Liver (tissue), 3 donors: ENCODE data around the gene MAPRE3.
A peak's percentile ranks its signal among the peaks of the same experiment; 100 is the strongest.

ENCODE experiments used
- FOXA1 ChIP-seq: IDR thresholded peaks from 2 replicates; pipeline ENCODE4 v1.6.1; 2016; ENCODE audit warnings: antibody characterized with exemption
- GABPA ChIP-seq, 2 donors: IDR thresholded peaks in 1 of 2; conservative IDR thresholded peaks in 1 of 2; 2 replicates each; pipeline ENCODE4 v1.6.1; 2016; ENCODE audit warnings: antibody characterized with exemption in 2 of 2, mild to moderate bottlenecking in 1 of 2, moderate library complexity in 1 of 2
- HNF4A ChIP-seq, 2 donors: conservative IDR thresholded peaks; 2 replicates each; pipeline ENCODE4 v1.6.1; 2016; ENCODE audit warnings: antibody characterized with exemption in 2 of 2, mild to moderate bottlenecking in 2 of 2
- JUND ChIP-seq, 2 donors: IDR thresholded peaks; 2 replicates each; pipeline ENCODE4 v1.6.1; 2016; ENCODE audit warnings: antibody characterized with exemption in 2 of 2
- RXRA ChIP-seq, 2 donors: IDR thresholded peaks; 2 replicates each; pipeline ENCODE4 v1.6.1; 2017 to 2018; ENCODE audit warnings: antibody characterized with exemption in 2 of 2, mild to moderate bottlenecking in 1 of 2
- SP1 ChIP-seq: IDR thresholded peaks from 2 replicates; pipeline ENCODE4 v1.6.1; 2018; ENCODE audit warnings: antibody characterized with exemption, mild to moderate bottlenecking
- TAF1 ChIP-seq: conservative IDR thresholded peaks from 2 replicates; pipeline ENCODE4 v1.6.1; 2016; ENCODE audit warnings: antibody characterized with exemption, mild to moderate bottlenecking
- TF ChIP-seq, protein P1 (sequence below): fragments of 150-350 bp; IDR thresholded peaks from 2 replicates; pipeline ENCODE4 v1.5.1; 2017; ENCODE audit warnings: improper control_type of control experiment, low read depth, low read length; ENCODE audit not compliant: missing input control
- TF ChIP-seq, protein P2 (sequence below): IDR thresholded peaks from 2 replicates; pipeline ENCODE4 v1.6.1; 2016; ENCODE audit warnings: antibody characterized with exemption, mild to moderate bottlenecking
- TF ChIP-seq, protein P3 (sequence below): IDR thresholded peaks from 2 replicates; pipeline ENCODE4 v1.6.1; 2016; ENCODE audit warnings: antibody characterized with exemption
- TF ChIP-seq, protein P4 (sequence below): IDR thresholded peaks from 2 replicates; pipeline ENCODE4 v1.6.1; 2016; ENCODE audit warnings: antibody characterized with exemption
- donor health status: healthy.
- donor health status: healthy.

DNA sequence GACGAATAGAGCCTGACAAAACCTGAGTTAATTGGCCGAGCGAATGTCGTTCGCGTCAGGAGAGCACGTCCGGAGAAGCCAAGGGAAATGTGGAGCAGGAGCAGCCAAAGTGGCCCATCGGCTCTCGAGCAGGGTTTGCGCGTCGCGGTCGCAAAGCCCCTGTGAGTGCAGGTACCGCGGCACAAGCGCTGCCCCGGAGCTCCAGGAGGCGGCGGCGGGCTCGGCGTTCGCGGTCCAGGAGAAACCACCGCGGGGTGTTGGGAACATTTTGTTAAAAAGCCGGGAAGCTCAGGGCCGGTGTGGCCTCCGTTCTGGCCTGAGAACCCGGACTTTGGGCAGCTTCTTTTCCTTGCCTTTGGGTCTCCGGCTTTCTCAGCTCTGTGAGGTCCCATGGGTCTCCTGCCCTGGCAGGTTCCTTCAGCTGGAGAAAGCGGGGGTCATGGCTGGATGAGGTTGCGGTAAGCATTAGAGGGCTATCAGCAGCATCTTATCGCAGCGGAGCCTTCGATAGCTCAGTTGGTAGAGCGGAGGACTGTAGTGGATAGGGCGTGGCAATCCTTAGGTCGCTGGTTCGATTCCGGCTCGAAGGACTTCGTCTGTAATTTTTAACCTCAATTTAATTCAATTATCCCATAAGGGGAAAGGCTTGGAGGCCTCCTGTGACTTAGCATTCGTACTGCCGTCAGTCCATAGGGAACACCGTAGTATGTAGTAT is 80.0 kb downstream of the MAPRE3 start:
- TF ChIP-seq, protein P1, sequence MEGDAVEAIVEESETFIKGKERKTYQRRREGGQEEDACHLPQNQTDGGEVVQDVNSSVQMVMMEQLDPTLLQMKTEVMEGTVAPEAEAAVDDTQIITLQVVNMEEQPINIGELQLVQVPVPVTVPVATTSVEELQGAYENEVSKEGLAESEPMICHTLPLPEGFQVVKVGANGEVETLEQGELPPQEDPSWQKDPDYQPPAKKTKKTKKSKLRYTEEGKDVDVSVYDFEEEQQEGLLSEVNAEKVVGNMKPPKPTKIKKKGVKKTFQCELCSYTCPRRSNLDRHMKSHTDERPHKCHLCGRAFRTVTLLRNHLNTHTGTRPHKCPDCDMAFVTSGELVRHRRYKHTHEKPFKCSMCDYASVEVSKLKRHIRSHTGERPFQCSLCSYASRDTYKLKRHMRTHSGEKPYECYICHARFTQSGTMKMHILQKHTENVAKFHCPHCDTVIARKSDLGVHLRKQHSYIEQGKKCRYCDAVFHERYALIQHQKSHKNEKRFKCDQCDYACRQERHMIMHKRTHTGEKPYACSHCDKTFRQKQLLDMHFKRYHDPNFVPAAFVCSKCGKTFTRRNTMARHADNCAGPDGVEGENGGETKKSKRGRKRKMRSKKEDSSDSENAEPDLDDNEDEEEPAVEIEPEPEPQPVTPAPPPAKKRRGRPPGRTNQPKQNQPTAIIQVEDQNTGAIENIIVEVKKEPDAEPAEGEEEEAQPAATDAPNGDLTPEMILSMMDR = peak; percentile 32
- TF ChIP-seq RXRA (IDR thresholded peaks at IDR 0.05) (peak in 1 of 2 donors; percentile 73), HNF4A (conservative IDR thresholded peaks at IDR 0.05) (peak in 1 of 2 donors; percentile 23), JUND (IDR thresholded peaks at IDR 0.05) (peak in 1 of 2 donors; percentile 46), FOXA1 (no peak), SP1 (no peak), TAF1 (no peak), GABPA (IDR thresholded peaks at IDR 0.05 in 1 of 2, conservative IDR thresholded peaks at IDR 0.05 in 1 of 2) (peak in 1 of 2 donors; percentile 45)
- TF ChIP-seq, protein P2, sequence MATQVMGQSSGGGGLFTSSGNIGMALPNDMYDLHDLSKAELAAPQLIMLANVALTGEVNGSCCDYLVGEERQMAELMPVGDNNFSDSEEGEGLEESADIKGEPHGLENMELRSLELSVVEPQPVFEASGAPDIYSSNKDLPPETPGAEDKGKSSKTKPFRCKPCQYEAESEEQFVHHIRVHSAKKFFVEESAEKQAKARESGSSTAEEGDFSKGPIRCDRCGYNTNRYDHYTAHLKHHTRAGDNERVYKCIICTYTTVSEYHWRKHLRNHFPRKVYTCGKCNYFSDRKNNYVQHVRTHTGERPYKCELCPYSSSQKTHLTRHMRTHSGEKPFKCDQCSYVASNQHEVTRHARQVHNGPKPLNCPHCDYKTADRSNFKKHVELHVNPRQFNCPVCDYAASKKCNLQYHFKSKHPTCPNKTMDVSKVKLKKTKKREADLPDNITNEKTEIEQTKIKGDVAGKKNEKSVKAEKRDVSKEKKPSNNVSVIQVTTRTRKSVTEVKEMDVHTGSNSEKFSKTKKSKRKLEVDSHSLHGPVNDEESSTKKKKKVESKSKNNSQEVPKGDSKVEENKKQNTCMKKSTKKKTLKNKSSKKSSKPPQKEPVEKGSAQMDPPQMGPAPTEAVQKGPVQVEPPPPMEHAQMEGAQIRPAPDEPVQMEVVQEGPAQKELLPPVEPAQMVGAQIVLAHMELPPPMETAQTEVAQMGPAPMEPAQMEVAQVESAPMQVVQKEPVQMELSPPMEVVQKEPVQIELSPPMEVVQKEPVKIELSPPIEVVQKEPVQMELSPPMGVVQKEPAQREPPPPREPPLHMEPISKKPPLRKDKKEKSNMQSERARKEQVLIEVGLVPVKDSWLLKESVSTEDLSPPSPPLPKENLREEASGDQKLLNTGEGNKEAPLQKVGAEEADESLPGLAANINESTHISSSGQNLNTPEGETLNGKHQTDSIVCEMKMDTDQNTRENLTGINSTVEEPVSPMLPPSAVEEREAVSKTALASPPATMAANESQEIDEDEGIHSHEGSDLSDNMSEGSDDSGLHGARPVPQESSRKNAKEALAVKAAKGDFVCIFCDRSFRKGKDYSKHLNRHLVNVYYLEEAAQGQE = peak; percentile 36
- TF ChIP-seq, protein P3, sequence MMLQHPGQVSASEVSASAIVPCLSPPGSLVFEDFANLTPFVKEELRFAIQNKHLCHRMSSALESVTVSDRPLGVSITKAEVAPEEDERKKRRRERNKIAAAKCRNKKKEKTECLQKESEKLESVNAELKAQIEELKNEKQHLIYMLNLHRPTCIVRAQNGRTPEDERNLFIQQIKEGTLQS = peak; percentile 100
- TF ChIP-seq, protein P4, sequence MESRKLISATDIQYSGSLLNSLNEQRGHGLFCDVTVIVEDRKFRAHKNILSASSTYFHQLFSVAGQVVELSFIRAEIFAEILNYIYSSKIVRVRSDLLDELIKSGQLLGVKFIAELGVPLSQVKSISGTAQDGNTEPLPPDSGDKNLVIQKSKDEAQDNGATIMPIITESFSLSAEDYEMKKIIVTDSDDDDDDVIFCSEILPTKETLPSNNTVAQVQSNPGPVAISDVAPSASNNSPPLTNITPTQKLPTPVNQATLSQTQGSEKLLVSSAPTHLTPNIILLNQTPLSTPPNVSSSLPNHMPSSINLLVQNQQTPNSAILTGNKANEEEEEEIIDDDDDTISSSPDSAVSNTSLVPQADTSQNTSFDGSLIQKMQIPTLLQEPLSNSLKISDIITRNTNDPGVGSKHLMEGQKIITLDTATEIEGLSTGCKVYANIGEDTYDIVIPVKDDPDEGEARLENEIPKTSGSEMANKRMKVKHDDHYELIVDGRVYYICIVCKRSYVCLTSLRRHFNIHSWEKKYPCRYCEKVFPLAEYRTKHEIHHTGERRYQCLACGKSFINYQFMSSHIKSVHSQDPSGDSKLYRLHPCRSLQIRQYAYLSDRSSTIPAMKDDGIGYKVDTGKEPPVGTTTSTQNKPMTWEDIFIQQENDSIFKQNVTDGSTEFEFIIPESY = peak; percentile 59
